Measurements from ENCODE around the gene GCLC. TPM values are rescaled to one million over a fixed set of nuclear protein-coding genes. Genes with fewer than 3 reads are reported as not detected.

GCLC gene
- polyA plus RNA-seq, 3 donors, result 6.4 to 15.7 (median 10.1) TPM

DNA sequence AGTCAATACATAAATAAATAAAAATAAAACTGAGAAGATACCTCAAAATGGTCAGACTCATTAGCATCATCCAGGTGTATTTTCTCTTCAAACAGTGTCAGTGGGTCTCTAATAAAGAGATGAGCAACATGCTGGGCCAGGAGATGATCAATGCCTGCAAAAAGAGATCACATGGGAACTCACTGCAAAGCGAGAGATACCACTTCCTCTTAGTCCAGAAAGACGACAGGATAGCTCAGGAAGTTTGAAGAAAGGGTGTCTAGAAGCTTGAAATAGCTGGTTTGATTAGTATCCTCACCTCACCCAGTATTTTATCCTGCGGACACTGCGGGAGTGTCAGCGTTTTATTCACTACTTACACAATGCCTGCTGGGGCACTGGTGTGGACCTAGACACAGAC lies 38.0 kb downstream of the GCLC start:
- Mint-ChIP-seq H3K36me3 (peaks cover 65 to 70% of the 10 kb centered on the region in 2 donors), H3K4me1 (peaks cover 16% of the 10 kb centered on the region), H3K27ac (peak overlapping the region in 1 of 7 donors; percentile 37), H3K27me3 (ENCODE audit: low read depth in 3 of 3) (no peaks in the 10 kb centered on the region), H3K9me3 (no peaks in the 10 kb centered on the region), H3K4me3 (no peak overlapping the region)
- 90% methylated on average over 2 of the region's 5 CpGs for WGBS (ENCODE audit: insufficient coverage)
- H3K4me3 ChIP-seq (replicated peaks in 1 of 3; ENCODE audit: low read depth in 2 of 3, low read length in 3 of 3), result no peak overlapping the region
- DNase-seq, result no peak
- intact Hi-C loops (cut with micrococcal nuclease), result no loop called here
- H3K9ac ChIP-seq (ENCODE audit: insufficient read depth, low read length, poor library complexity, severe bottlenecking), result no peak overlapping the region
- no peak overlapping the region for H2AFZ ChIP-seq (ENCODE audit: insufficient read depth, low read depth, low read length, poor library complexity, severe bottlenecking)
- H3K79me2 ChIP-seq (ENCODE audit: insufficient read depth, low read length), result no peaks in the 10 kb centered on the region
- no peak overlapping the region for H3K27ac ChIP-seq (ENCODE audit: low read depth in 1 of 2, low read length in 2 of 2)
- no peak overlapping the region for H3K4me2 ChIP-seq (replicated peaks; ENCODE audit: extremely low read depth, low read length, poor library complexity, severe bottlenecking)
- no peaks in the 10 kb centered on the region for H3K27me3 ChIP-seq (ENCODE audit: control insufficient read depth in 2 of 2, insufficient read depth in 2 of 2, low read length in 2 of 2)
- H3K36me3 ChIP-seq (replicated peaks in 1 of 2; ENCODE audit: control insufficient read depth in 1 of 2, insufficient read depth in 2 of 2, low read length in 2 of 2), result peaks cover 60 to 92% of the 10 kb centered on the region in 2 donors
- H3K9me3 ChIP-seq (replicated peaks in 1 of 2; ENCODE audit: control insufficient read depth in 1 of 2, insufficient read depth in 1 of 2, low read length in 2 of 2), result no peaks in the 10 kb centered on the region
- no peak for TF ChIP-seq CTCF (IDR thresholded peaks at IDR 0.05)
- H3K4me1 ChIP-seq (ENCODE audit: control insufficient read depth in 1 of 2, insufficient read depth in 2 of 2, low read length in 2 of 2), result peaks cover 4% of the 10 kb centered on the region in 2 donors
- H4K20me1 ChIP-seq (ENCODE audit: insufficient read depth, low read length), result no peaks in the 10 kb centered on the region

DNA sequence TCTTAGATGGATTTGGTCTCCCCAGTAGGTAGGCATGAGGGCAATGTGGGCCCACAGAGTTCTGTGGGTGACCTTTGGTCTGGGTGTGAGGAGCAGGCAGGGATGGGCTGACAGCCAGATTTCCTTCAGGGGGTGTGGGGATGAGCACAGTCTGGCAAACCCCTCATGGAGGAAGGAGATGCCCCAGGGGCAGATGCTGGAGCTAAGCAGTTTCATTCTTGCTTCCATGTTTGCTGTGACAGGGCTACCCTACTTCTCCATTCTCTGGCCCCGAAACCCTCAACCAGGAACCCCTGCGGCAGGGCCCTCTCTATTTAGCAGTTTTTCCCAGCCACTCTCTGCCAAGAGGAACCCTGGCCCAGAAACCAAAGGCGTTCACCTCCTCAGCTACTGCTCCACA lies 40.4 kb downstream of the GCLC start:
- H3K36me3 Mint-ChIP-seq, result peaks cover 69 to 77% of the 10 kb centered on the region in 2 donors
- 10% methylated on average over 3 of the region's 3 CpGs for WGBS (ENCODE audit: insufficient coverage)

More for the DNA sequence above, 40.4 kb downstream of the GCLC start:
- Histone ChIP-seq H3K36me3 (replicated peaks in 1 of 2; ENCODE audit: control insufficient read depth in 1 of 2, insufficient read depth in 2 of 2, low read length in 2 of 2) (peaks cover 66 to 95% of the 10 kb centered on the region in 2 donors), H3K27ac (ENCODE audit: low read depth in 1 of 2, low read length in 2 of 2) (peak overlapping the region in 1 of 2 donors; percentile 62), H3K4me1 (ENCODE audit: control insufficient read depth in 1 of 2, insufficient read depth in 2 of 2, low read length in 2 of 2) (peaks cover 4% of the 10 kb centered on the region in 2 donors), H3K79me2 (ENCODE audit: insufficient read depth, low read length) (no peaks in the 10 kb centered on the region), H3K27me3 (ENCODE audit: control insufficient read depth in 2 of 2, insufficient read depth in 2 of 2, low read length in 2 of 2) (no peaks in the 10 kb centered on the region), H3K9ac (ENCODE audit: insufficient read depth, low read length, poor library complexity, severe bottlenecking) (no peak overlapping the region), H4K20me1 (ENCODE audit: insufficient read depth, low read length) (no peaks in the 10 kb centered on the region), H3K4me2 (replicated peaks; ENCODE audit: extremely low read depth, low read length, poor library complexity, severe bottlenecking) (no peak overlapping the region), H2AFZ (ENCODE audit: insufficient read depth, low read depth, low read length, poor library complexity, severe bottlenecking) (no peak overlapping the region), H3K4me3 (replicated peaks in 1 of 3; ENCODE audit: low read depth in 2 of 3, low read length in 3 of 3) (no peak overlapping the region), H3K9me3 (replicated peaks in 1 of 2; ENCODE audit: control insufficient read depth in 1 of 2, insufficient read depth in 1 of 2, low read length in 2 of 2) (no peaks in the 10 kb centered on the region)
- Mint-ChIP-seq H3K27me3 (ENCODE audit: low read depth in 3 of 3) (no peaks in the 10 kb centered on the region), H3K4me3 (no peak overlapping the region), H3K9me3 (no peaks in the 10 kb centered on the region), H3K27ac (peak overlapping the region in 4 of 7 donors; percentile 6 to 71 (median 37)), H3K4me1 (peaks cover 16% of the 10 kb centered on the region)
- intact Hi-C loops (cut with micrococcal nuclease), result no loop called here
- TF ChIP-seq CTCF (IDR thresholded peaks at IDR 0.05), result no peak
- DNase-seq, result peak in 2 of 3 donors; percentile 32 to 39
